PC-3 (cell line): ENCODE results near the gene PPP1R1B. TPM values are rescaled to one million over a fixed set of nuclear protein-coding genes. Genes with fewer than 3 reads are reported as not detected.

Source experiments
- ATAC-seq: fragments of 200-7000 bp; cut with Tn5 transposase; 2 replicates; pipeline ENCODE4 v1.9.1; 2020; ENCODE audit warnings: mild to moderate bottlenecking, moderate library complexity
- BruUV-seq: library from RNA; stranded (reverse); fragments of 400-500 nt; replicated peaks from 2 replicates; lab custom pipeline; 2021; lab: Mats Ljungman, UMichigan
- CTCF ChIA-PET: fragments of 300-600 bp; sonication (Branson Sonifier 250); formaldehyde crosslinking; loops from one replicate; lab custom pipeline; 2022; ENCODE audit warnings: antibody characterized with exemption; lab: Charles Lee
- POLR2A ChIA-PET: fragments of 300-600 bp; sonication (Branson Sonifier 250); formaldehyde crosslinking; loops from one replicate; lab custom pipeline; 2022; ENCODE audit warnings: antibody characterized with exemption; ENCODE audit not compliant: unreplicated experiment; lab: Charles Lee
- DNase-seq: peaks from one replicate; pipeline ENCODE4 v3.0.0-alpha.2; 2015
- H2AFZ ChIP-seq: fragments of 300-600 bp; sonication (generic); 2 replicates; pipeline ENCODE4 v1.6.0; 2016; ENCODE audit warnings: antibody characterized with exemption, low read length
- H3F3A ChIP-seq: fragments of 300-600 bp; sonication (generic); one replicate; pipeline ENCODE4 v1.6.0; 2017; ENCODE audit warnings: antibody characterized with exemption, low read length, control low read depth, mild to moderate bottlenecking; ENCODE audit not compliant: unreplicated experiment
- H3K27ac ChIP-seq: fragments of 300-600 bp; sonication (generic); 2 replicates; pipeline ENCODE4 v1.5.1; 2016; ENCODE audit warnings: mild to moderate bottlenecking, low read length
- H3K27me3 ChIP-seq: fragments of 300-600 bp; sonication (generic); 2 replicates; pipeline ENCODE4 v1.6.1; 2016; ENCODE audit warnings: low read length, mixed read lengths
- H3K36me3 ChIP-seq: fragments of 300-600 bp; sonication (generic); 2 replicates; pipeline ENCODE4 v1.6.1; 2016; ENCODE audit warnings: low read depth, mixed run types, low read length, mixed read lengths
- H3K4me1 ChIP-seq: fragments of 300-600 bp; sonication (generic); 2 replicates; pipeline ENCODE4 v1.5.1; 2016; ENCODE audit warnings: low read length; ENCODE audit not compliant: insufficient read depth
- H3K4me2 ChIP-seq: fragments of 300-600 bp; sonication (generic); 2 replicates; pipeline ENCODE4 v1.6.0; 2016; ENCODE audit warnings: low read length
- H3K4me3 ChIP-seq: fragments of 300-600 bp; sonication (generic); 2 replicates; pipeline ENCODE4 v1.5.1; 2016; ENCODE audit warnings: mild to moderate bottlenecking, low read length, mixed read lengths
- H3K79me2 ChIP-seq: fragments of 300-600 bp; sonication (generic); 2 replicates; pipeline ENCODE4 v1.6.1; 2017; ENCODE audit warnings: low read length, mixed read lengths
- H3K9ac ChIP-seq: fragments of 300-600 bp; sonication (generic); 2 replicates; pipeline ENCODE4 v1.6.0; 2016; ENCODE audit warnings: mild to moderate bottlenecking, low read length
- H3K9me2 ChIP-seq: fragments of 300-600 bp; sonication (generic); replicated peaks from 2 replicates; pipeline ENCODE4 v1.6.1; 2016; ENCODE audit warnings: mixed run types, low read length, mixed read lengths
- H3K9me3 ChIP-seq: fragments of 300-600 bp; sonication (generic); 2 replicates; pipeline ENCODE4 v1.6.1; 2016; ENCODE audit warnings: low read length, mixed read lengths
- H4K20me1 ChIP-seq: fragments of 300-600 bp; sonication (generic); 2 replicates; pipeline ENCODE4 v1.6.1; 2016; ENCODE audit warnings: low read length, mixed read lengths
- EZH2 ChIP-seq: fragments of 300-600 bp; sonication (generic); IDR thresholded peaks from one replicate; pipeline ENCODE4 v1.6.1; 2017; ENCODE audit warnings: antibody characterized with exemption, mild to moderate bottlenecking, low read length; ENCODE audit not compliant: unreplicated experiment
- EZH2phosphoT487 ChIP-seq: fragments of 300-600 bp; sonication (generic); IDR thresholded peaks from 2 replicates; pipeline ENCODE4 v1.6.1; 2018; ENCODE audit warnings: mild to moderate bottlenecking, antibody characterized with exemption, low read length, borderline replicate concordance
- intact Hi-C: fragments of 100-400 bp; cut with micrococcal nuclease; formaldehyde crosslinking; loops from 2 replicates; pipeline ENCODE4 v1.9.0; 2023
- total RNA-seq: library from RNA; depleted of rRNA; stranded (reverse); fragments of >200 nt; gene quantifications from 2 replicates; pipeline ENCODE4 v1.2.3, GENCODE V29; 2014
- TF ChIP-seq, protein P1 (sequence below): fragments of 300-600 bp; sonication (generic); conservative IDR thresholded peaks from 2 replicates; pipeline ENCODE4 v1.5.1; 2017; ENCODE audit warnings: antibody characterized with exemption, low read depth, mild to moderate bottlenecking, low read length

The PPP1R1B gene
- total RNA-seq, 1 experiment from 2014 or later: 3.1 TPM

DNA sequence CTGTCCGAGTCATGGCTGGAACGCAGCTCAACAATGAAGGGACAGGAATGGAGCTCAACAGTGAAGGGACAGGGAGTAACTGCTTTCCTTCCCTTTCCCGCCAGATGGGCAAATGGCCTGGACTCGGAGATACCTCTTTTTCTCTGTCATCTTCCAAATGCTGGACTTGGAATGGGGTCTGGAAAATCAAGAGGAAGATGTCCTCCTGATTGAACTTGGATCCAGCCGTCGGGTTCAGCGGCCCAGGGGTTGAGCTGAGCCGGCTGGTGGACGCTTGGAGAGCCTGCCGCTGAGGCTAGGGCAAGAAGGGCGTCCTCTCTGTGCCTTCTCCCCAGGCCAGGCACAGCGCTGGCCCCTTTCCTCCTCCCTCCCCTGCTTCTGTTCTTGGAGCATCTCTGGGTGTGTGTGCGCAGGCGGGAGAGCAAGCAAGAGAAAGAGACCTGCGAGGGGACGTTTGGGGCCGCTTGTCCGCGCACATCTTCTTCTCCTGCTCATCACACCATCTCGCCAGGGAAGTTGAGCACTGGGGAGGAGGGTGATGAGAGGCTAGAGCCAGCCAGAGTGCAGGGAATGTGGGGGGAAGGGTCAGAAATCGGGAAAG lies 25.7 kb upstream of the PPP1R1B start:
- no peak overlapping the region for H3K4me3 ChIP-seq
- H3K9me2 ChIP-seq: no peaks in the 10 kb centered on the region
- no TSS peak for BruUV-seq
- no peaks in the 10 kb centered on the region for H3K36me3 ChIP-seq
- no peaks in the 10 kb centered on the region for H4K20me1 ChIP-seq
- H3K27me3 ChIP-seq: peaks cover 84% of the 10 kb centered on the region
- TF ChIP-seq EZH2: no peak
- no peak for TF ChIP-seq EZH2phosphoT487
- TF ChIP-seq, protein P1, sequence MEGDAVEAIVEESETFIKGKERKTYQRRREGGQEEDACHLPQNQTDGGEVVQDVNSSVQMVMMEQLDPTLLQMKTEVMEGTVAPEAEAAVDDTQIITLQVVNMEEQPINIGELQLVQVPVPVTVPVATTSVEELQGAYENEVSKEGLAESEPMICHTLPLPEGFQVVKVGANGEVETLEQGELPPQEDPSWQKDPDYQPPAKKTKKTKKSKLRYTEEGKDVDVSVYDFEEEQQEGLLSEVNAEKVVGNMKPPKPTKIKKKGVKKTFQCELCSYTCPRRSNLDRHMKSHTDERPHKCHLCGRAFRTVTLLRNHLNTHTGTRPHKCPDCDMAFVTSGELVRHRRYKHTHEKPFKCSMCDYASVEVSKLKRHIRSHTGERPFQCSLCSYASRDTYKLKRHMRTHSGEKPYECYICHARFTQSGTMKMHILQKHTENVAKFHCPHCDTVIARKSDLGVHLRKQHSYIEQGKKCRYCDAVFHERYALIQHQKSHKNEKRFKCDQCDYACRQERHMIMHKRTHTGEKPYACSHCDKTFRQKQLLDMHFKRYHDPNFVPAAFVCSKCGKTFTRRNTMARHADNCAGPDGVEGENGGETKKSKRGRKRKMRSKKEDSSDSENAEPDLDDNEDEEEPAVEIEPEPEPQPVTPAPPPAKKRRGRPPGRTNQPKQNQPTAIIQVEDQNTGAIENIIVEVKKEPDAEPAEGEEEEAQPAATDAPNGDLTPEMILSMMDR: no peak
- H3F3A ChIP-seq: no peaks in the 10 kb centered on the region
- H3K9ac ChIP-seq: no peak overlapping the region
- no peak overlapping the region for H3K27ac ChIP-seq
- no peak for DNase-seq
- no peaks in the 10 kb centered on the region for H3K79me2 ChIP-seq
- ATAC-seq: no peak
- H3K4me1 ChIP-seq: no peaks in the 10 kb centered on the region; the same call in 1 of the 2 replicates
- intact Hi-C loops: no loop called here
- no peak overlapping the region for H2AFZ ChIP-seq
- no peak overlapping the region for H3K4me2 ChIP-seq
- POLR2A ChIA-PET: no interaction called here
- CTCF ChIA-PET: no interaction called here
- no peaks in the 10 kb centered on the region for H3K9me3 ChIP-seq

DNA sequence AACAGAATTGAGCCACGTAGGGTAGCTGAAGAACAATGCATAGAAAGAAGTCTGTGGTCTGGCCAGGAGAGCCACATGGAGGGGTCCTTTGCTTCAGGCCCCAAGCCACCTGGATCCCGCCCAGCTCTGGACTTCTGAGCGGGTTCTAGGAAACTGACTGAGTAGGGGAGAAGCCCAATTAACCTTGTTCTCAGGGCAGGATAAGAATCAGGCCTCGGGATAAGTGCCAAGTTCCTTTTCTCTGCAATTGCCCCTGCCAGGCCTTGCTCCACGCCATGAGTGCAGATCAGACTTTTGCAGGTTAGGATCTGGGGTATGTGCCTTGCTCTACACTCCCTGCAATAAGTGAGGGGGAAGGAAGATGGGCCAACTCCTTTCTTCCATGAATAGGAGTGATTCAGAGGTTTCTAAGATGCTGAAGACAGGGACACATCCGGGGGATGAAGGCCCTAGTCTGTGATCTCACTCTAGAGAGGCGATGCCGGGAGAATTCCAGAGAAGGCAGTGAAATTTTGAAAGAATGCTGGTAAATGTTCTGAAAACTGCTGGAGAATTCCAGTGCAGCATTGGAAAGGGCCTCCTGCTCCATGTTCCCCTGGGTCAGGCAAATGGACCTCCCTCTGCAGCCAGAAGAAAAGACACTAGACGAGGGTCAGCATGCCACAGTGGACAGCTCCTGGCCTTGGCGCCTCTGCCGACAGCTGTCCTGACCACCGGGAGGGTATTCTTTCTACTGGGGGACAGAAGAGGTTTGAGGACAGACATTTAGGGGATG lies 24.8 kb upstream of the PPP1R1B start:
- POLR2A ChIA-PET: no interaction called here
- Histone ChIP-seq H3K79me2 (no peaks in the 10 kb centered on the region), H3K4me2 (no peak overlapping the region), H3F3A (no peaks in the 10 kb centered on the region), H2AFZ (no peak overlapping the region), H4K20me1 (no peaks in the 10 kb centered on the region), H3K9ac (no peak overlapping the region), H3K9me2 (no peaks in the 10 kb centered on the region), H3K27me3 (peaks cover 93% of the 10 kb centered on the region), H3K4me3 (no peak overlapping the region), H3K4me1 (no peaks in the 10 kb centered on the region; the same call in 1 of the 2 replicates), H3K9me3 (no peaks in the 10 kb centered on the region), H3K36me3 (no peaks in the 10 kb centered on the region), H3K27ac (no peak overlapping the region)
- ATAC-seq: no peak
- intact Hi-C loops: no loop called here
- CTCF ChIA-PET: no interaction called here
- DNase-seq: no peak
- BruUV-seq: no TSS peak
- TF ChIP-seq, protein P1: no peak
- TF ChIP-seq EZH2: no peak
- no peak for TF ChIP-seq EZH2phosphoT487
